CD4-positive, alpha-beta T cell treated with Interferon gamma for 1 hour (primary cell): ENCODE data around the gene ANTXR1.
"Not testable (repeated sequence)": the region's sequence is repeated elsewhere in the genome, so short reads cannot be mapped to it uniquely, and the experiment has no call there.

ENCODE experiments used
- DNase-seq: peaks from one replicate; pipeline ENCODE4 v3.0.0-alpha.2; 2020

ANTXR1 gene

DNA sequence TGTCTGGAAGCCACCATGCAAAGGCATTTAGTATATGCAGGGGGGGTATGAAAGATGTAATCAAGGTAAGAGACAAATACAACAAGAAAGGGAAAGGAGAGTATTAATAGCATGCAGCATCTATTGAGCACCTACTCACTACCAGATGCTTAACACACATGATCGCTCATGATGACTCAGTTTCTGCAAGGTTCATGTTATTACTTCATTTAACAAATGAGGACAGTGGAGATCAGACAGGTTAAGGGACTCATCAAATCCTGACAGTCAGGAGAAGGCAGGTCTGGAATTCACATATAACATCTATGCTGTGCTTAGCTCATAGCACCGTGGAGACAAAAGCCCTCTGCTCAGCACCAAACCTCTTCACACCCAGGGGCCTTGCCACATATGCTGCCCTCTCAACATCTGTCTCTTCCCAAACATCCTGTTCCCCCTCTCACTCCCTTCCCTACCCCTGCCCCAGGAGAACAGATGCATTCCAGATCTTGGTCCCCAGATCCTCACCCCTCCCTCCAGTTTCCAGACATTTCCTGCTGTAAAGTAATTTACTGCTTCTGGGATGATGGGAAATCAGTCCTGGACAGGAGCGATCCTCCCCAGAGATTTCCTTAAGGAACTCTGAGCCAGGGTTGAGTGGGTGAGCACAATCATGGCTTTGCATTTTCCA lies 155.3 kb downstream of the ANTXR1 start:
- no peak for DNase-seq

DNA sequence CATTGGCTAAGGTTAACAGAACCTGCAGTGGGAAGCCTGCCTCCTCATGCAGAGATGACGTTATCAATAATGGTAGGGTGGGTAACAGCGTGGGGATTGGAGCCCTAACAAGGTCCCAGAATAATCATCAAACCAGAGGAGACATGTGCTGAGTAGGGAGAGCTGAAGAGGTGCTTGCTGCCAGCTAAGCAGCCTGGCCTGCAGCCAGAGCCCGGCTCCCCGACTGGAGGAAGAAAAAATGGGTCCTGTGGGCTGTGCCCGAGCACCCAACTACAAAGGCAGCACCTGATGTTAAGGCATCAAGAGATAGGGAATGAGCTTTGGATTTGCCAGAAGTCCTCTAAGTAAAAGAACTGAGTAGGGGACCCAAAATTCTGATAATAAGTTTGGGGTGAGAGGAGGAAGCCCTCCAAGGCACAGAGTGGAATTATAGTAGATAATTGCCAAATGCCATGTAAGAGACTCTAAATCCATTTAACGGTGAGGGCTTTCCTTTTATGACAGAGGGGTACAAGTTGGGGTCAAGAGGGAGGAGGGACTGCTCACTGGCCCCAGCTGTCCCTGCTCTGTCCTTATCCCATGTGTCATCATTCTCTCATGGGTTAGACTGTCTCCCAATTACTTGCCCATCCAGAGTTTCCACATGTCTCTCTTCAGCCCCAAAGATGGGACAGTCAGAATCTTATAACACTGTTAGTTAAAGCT lies 156.1 kb downstream of the ANTXR1 start:
- no peak for DNase-seq

DNA sequence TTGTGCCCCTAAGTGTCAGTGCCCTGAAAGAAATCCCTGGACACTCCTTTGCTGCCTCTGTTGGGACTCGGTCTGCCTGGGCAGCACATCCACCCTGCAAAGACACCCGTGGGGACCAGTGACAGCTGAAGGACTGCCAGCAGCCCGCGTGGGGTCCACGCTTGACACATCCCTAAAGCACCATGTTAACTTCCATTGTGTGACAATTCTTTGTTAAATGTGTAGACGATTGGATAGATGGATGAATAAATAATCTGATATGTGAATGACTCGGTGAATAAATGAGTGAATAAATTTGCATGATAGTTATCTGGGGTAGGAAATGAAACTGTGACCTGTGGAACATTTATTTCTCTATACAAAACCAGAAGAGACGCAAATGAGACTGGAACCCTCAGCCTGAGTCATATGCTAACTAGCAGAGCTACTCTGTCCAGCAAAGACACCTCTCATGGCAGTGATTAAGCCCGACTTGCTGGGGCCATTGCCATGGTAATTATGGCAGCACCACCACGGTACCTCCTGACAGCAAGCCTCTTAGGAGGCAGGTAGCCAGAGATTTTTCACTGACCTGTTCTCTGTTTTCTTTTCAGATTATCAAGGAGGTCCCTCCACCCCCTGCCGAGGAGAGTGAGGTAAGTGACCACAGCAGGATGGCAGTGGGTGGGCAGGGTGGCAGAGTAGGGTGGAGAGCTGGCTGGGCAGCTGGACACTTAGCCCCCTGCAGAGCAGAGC lies 156.8 kb downstream of the ANTXR1 start:
- DNase-seq = no peak

DNA sequence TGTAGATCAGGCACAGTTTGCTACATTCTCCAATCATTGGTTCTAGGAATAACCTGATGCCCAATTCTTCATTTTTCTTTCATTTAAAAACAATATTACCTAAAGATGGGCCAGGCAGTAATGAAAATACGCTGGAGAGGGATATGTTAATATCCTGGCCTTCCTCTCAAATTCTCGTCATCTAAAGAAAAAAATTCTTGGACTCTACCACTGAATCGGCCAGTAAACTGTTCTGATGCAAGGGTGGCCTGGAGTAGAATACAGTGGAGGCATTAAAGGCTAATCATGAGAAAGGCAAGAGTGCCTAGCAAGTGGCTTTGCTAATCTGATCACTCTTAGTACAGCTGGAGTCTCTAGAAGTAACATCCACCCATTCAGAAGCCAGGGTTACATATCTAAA lies 157.7 kb downstream of the ANTXR1 start:
- no peak for DNase-seq

DNA sequence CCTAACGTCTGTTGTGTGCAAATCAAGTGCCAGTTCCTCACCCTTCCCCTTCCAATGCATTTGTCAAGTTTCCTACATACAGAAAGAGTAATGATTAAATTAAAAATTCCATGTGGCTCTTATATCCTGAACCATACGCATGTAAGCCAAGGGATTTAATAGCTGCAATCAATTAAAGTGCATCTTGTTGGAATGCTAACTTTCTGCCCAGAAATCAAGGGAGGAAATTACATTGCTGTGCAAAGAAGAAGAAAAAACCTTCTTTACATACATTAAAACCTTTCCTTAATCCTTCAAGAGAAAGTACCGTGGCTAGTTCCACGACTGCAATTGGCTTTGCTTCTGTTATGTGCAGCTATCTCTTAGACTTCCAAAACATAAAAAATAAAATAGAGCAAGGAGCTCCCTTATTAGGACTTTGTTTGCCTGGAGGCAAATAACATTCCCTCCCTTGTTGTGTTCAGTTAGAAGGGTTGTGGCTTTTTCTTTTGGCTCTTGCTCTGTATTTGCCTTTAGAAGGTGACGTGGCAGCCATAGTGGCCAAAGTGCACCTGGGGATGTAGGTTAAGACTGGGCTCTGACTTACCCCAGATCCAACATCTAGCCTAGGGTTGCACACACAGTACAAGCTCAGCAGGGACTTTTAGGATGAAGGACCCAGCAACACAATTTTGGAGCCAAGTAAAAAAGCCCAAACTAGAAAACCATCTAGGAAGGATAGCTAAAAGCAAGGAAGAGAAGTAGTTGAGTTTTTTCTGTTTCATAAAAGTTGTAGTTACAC lies 158.3 kb downstream of the ANTXR1 start:
- no peak for DNase-seq

DNA sequence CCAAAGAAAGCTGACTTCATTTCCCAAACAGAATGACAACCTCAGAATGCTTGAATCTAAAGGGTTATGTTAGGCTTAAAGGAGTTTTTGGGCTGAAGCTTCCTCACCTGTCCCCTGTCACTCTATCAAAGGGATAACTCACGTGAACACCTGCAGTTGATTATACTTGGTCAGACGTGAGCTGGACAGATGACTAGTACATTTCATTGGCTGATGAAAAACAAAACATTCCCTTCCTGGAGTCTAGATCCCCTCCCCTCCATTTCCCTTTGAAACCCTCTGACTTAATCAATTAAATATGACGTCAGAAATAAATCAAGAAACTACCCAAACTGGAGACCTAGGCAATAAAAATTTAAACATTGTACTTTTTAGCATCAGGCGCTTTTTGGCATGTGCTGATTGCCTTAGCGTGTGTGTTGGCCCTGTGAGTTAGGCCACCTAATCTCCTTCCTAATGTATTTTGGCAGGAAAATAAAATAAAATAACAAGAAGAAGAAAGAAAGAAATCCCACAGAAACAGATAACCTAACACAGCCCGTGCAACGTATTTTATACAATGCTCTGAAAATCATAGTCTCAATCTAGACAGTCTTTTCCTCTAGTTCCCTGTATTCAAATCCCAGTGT lies 159.0 kb downstream of the ANTXR1 start:
- DNase-seq = no peak

DNA sequence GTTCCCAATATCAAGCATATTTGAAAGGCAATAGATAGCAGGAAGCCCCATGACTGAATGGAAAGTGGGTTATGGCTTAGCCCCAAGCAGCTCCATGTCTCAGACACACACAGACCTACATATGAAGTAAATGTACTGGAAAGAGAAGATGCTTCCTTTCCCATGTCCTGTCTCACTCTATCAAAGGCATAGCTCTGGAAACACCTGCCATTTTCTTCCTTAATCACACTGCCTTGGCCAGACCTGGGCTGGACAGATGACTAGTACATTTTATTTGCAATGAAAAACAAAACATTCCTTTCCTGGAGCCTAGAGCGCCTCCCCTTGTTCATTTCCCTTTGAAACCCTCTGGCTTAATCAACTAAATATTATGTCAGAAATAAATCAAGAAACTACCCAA lies 160.7 kb downstream of the ANTXR1 start:
- no peak for DNase-seq

DNA sequence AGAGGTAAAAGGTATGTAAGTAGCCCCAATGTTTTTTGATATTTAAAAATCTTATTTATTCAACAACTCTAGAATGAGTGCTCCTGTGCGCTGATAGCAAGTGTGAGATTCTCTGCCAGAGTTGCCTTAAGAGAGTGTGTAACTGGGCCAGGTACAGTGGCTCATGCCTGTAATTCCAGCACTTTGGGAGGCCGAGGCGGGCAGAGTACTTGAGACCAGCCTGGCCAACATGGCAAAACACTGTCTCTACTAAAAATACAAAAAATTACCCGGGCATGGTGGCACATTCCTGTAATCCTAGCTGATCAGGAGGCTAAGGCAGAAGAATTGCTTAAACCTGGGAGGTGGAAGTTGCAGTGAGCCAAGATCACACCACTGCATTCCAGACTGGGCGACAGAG lies 161.2 kb downstream of the ANTXR1 start:
- not testable (repeated sequence) for DNase-seq

DNA sequence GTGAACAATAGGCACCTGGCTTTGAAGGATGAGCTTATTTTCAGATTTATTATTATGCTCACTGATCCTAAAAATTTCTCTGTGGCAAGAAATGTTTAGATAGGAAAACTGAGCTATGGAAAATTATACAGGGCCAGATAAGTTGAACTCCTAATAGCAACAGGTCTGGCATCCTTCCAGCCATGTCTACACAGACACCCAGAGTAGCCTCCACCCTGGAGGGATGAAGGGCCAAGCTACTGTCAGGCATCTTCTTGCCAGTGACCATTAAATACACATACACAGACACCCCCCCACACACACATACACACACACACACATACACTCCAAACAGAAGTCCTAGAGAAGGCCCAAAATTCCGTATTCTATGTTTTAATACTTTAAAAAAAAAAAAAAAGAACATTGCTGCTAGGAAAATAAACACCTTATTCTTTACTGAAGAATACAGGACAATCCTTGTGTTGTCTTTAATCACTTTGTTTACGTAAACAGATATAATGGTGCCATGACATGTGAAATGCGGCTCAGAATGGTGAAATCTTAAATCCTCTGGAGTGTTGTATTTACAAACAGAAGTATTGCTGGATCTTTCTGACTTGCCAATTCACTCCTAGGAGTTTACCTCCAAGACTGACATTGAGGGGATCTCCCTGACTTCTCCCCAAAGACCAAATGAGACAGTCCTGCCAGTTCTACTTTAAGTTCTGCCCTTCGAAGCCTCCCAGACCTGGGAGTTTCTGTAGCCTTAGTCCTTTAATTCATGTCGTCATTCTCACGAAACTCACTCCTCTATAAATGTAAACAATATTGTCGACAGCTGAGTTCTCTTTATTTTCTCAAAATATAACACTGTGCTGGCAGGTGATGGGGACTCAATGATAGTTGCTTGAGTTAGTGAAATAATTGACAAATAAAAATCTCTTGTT lies 163.1 kb downstream of the ANTXR1 start:
- DNase-seq = no peak

DNA sequence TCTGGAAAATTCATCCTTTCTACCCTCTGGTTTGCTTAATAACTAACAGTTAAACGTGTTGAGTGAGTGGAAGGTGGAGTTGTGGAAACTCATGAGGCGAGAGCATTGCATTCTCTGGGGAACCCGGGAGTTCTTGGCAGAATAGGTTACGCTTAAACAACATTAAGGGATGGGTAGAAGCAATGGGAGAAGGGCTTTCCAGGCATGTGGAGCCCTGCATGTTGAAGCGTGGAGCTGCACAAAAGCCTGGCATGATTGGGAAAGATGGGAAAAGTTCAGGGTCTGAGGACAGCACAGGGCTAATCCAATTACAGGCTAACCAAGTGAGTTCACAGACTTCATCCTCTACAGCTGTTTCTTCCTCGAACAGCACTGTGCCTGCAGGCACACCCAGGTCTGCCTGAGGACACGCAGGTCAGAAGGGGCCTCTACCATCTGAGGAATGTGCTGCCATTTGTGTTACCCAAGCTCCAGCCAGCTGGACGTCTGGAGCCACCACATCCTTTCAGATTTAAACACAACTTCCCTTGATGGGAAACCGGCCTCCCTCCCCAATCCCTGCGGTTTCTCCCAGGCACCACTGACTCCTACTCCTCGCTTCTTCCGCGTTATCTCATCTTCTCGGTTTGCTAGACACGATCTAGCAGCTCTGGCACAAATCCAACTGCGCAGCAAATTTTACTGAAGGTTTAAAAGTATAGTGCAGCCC lies 164.2 kb downstream of the ANTXR1 start:
- DNase-seq = peak; percentile 9

DNA sequence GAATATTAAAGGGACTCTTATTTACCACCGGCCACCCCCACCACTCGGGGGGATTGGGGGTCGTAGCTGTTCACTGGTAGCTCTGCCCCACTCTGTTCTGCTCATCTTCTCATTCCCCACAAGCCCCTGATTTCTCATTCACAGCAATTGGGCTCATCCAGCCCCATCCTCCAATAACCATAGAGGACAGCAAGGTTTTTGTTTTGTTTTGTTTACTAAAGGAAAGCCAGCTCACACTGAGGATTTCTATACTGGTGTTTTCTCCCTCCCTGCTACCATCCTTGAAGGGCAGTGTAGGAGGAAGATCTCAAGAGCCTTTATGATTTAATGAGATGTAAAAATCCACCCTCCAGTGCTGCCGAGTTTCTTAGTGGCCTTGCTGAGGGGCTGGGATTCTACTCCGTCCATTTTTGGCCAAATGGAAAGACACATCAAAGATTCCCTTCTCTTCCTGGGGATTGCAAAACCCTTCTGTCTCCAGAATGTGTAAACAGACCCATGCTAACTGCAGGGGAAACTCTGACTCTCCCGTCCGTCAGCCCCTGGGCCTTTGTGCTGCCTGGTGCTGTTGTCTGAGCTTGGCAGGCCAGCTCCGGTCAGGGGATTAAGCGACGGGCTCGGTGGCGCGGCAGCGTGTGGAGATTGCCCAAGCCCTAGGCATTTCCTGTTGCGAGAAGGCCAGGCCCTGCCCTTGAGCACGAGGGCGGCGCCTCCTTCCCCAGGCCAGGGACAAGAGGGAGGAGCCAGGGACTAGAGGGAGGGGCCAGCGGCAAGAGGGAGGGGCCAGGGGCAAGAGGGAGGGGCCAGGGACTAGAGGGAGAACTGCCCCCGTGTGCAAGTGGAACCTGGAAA lies 165.0 kb downstream of the ANTXR1 start:
- peak; percentile 71 for DNase-seq

DNA sequence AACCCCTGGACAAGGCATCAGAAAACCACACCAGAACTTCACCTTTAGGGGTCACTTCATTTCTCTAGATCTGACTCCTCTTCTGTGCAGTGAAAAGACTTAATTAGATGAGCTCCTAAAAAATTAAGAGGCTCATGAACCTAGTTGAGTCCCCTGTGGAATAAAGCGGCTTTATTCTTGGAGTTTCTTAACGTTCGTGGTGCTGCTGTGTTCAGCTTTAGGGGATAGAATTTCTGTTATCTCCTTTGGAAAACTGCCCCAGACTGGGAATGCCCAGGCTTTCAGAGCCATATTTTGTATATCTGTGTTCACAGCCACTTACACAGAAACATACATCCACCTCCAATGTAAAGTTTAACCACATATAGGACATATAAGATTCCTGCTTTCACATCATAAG lies 165.8 kb downstream of the ANTXR1 start:
- no peak for DNase-seq

DNA sequence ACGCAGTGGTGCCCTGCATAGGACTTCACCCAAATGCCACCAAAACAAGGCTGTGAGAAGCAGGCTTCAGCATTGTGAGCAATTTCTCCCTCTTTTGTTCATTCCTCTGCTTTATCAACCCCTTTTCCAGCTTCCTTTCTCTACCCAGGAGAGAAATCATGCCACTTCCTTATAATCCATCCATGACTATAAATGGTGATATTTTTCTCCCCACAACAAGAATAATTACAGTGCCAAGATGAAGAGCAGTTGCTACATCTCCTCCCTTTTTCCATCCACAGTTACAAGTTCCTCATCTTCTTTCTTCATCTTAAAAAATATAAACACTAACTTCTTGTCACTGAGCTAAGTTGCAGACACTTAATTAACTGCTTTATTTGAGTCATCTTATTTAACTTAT lies 167.2 kb downstream of the ANTXR1 start:
- no peak for DNase-seq

DNA sequence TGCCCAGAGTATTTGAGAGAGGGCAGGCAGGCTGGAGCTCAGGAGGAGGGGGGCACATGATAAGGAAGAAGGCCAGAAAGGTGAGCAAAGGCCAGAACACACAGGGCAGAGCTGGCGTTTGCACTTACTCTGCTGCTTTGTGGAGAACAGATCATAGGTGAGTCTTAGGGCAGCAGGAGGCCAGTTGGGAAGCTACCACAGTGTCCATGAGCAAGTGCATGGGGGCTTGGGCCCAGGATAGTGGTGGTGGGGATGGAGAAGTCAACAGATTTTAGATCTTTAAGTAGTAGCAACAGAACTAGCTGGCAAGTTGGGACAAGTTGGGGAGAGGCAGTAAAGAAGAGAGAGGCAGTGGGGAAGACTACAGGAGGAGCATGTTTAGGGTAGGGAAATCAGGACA lies 168.0 kb downstream of the ANTXR1 start:
- DNase-seq = no peak

DNA sequence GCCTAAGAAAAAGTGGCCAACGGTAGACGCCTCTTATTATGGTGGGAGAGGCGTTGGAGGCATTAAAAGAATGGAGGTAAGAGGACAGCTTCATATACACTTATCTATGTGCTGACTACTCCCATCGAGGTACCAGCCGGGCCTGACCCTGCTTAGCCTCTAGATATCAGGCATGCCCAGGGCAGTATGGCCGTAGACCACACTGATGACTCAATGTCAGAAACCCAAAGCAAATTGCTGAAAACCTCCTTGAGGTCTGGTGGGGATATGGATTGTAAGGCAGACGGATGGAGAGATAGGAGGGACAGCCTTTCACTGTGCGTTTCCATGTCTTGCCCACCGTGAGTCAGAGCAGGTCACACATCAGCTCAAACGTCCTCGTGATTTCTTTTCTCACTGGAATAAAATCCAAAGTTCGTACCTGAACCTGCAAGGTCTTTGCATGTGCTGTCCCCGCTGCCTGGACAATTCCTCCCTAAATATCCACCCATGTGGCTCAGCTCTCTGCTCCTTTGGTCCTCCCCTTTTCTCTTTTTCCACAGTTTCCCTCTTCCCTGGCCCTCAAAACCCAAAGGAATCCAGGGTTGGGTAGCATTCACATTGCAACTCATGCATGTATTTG lies 168.9 kb downstream of the ANTXR1 start:
- DNase-seq = no peak

DNA sequence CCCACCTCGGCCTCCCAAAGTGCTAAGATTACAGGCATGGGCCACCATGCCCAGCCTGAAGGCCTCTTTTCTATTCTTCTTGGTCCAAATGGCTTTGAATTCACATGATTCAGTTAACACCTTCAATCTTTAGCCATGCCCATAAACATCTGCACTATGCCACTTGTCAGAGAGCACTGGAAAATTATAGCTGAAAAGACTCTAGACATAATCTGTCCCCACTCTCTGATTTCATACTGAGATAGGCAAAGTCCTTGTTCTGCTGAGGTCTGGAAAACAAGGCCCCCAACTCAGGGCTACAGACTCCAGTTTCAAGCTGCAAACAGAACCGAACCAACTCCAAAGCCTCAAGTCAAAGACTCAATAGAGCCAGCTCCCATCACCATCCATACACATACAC lies 170.7 kb downstream of the ANTXR1 start:
- no peak for DNase-seq

DNA sequence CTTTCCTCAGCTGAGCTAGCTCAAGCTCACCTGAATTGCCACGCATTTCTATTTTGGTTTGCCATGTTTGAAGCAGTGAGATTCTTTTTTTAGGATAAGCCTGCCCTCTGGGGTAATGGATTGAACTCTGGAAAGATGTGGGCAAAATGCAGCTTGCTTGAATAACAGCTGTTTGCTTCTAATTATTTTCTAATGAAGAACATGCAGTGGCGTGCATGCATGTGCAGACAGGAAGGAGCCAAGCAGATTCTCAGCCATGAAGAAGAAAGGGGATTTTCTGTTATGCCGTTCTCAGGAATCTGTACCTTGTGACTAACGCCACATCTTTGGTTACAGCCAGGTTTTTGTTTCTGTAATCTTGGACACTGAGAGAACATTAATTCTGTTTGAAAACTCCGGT lies 171.2 kb downstream of the ANTXR1 start:
- DNase-seq = no peak

DNA sequence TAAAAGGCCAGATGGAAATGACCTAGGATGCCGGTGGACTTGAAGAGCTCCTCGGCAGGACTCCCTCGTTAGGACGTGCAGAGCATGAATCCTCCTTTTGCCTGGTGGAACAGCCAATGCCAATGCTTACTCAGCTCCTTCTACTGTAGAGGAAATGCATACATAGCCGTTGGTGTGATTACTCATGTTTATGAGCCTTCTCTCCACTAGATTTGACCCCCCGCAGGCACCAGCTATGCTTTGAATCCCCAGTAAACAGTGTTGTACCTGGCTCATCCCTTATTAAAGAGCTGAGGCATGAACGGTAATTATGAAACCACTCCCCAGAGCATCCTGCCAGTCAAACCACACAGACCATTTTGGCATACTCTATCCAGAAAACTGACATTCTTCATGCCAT lies 172.8 kb downstream of the ANTXR1 start:
- DNase-seq = no peak

DNA sequence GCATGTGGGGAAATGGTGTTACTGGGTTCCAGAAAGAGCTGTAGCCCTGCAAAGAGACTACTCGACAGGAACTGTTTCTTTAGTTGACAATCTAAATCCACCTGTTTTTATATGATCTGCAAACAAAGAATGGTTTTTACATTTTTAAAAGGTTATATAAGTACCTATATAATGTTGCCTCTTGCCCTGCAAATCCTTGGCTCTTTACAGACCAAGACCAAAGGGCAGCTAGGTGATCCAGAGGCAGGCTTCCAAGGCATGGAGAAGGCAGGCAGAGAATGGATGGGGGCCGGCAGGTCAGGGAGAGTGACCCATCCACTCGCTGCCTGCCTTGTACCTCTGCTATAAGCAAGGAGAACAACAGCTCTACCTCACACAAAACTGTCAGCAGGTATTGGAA lies 173.6 kb downstream of the ANTXR1 start:
- DNase-seq = no peak
